GM23248 (cell line): ENCODE measurements around the gene REC114. TPM values are rescaled to one million over a fixed set of nuclear protein-coding genes. Genes with fewer than 3 reads are reported as not detected.
"Not testable (repeated sequence)": the region's sequence is repeated elsewhere in the genome, so short reads cannot be mapped to it uniquely, and the experiment has no call there.

Experiments
- DNase-seq: peaks from one replicate; pipeline ENCODE4 v3.0.0-alpha.2; 2015
- H2AFZ ChIP-seq: fragments of 200-600 bp; sonication (generic); 2 replicates; pipeline ENCODE4 v1.6.1; 2016; ENCODE audit warnings: antibody characterized with exemption
- H3F3A ChIP-seq: fragments of 200-600 bp; sonication (generic); 2 replicates; pipeline ENCODE4 v1.6.1; 2016; ENCODE audit warnings: mild to moderate bottlenecking, antibody characterized with exemption, mixed run types; ENCODE audit not compliant: insufficient read depth
- H3K27ac ChIP-seq: fragments of 200-600 bp; sonication (generic); 2 replicates; pipeline ENCODE4 v1.5.1; 2016; ENCODE audit warnings: mild to moderate bottlenecking
- H3K27me3 ChIP-seq: fragments of 200-600 bp; sonication (generic); replicated peaks from 2 replicates; pipeline ENCODE4 v1.6.1; 2016; ENCODE audit warnings: mild to moderate bottlenecking; ENCODE audit not compliant: insufficient read depth
- H3K36me3 ChIP-seq: fragments of 200-600 bp; sonication (generic); 2 replicates; pipeline ENCODE4 v1.6.1; 2016; ENCODE audit warnings: low read depth, mild to moderate bottlenecking
- H3K4me1 ChIP-seq: fragments of 200-600 bp; sonication (generic); 2 replicates; pipeline ENCODE4 v1.6.1; 2016; ENCODE audit warnings: mild to moderate bottlenecking; ENCODE audit not compliant: insufficient read depth
- H3K4me2 ChIP-seq: fragments of 200-600 bp; sonication (generic); one replicate; pipeline ENCODE4 v1.6.1; 2016; ENCODE audit warnings: mild to moderate bottlenecking; ENCODE audit not compliant: unreplicated experiment
- H3K4me3 ChIP-seq: fragments of 200-600 bp; sonication (generic); 2 replicates; pipeline ENCODE4 v1.5.1; 2016; ENCODE audit warnings: mild to moderate bottlenecking
- H3K79me2 ChIP-seq: fragments of 200-600 bp; sonication (generic); 2 replicates; pipeline ENCODE4 v1.6.1; 2016; ENCODE audit warnings: mild to moderate bottlenecking; ENCODE audit not compliant: insufficient read depth
- H3K9ac ChIP-seq: fragments of 200-600 bp; sonication (generic); 2 replicates; pipeline ENCODE4 v1.6.1; 2016; ENCODE audit warnings: mild to moderate bottlenecking
- H3K9me2 ChIP-seq: fragments of 200-600 bp; sonication (generic); 2 replicates; pipeline ENCODE4 v1.6.1; 2016; ENCODE audit warnings: mixed run types, mild to moderate bottlenecking, moderate library complexity; ENCODE audit not compliant: insufficient read depth
- H3K9me3 ChIP-seq: fragments of 200-600 bp; sonication (generic); one replicate; pipeline ENCODE4 v1.6.1; 2017; ENCODE audit warnings: low read depth
- H4K20me1 ChIP-seq: fragments of 200-600 bp; sonication (generic); 2 replicates; pipeline ENCODE4 v1.6.0; 2016; ENCODE audit not compliant: insufficient read depth
- EZH2 ChIP-seq: fragments of 200-600 bp; sonication (generic); IDR thresholded peaks from 2 replicates; pipeline ENCODE4 v1.6.1; 2018; ENCODE audit warnings: antibody characterized with exemption, mild to moderate bottlenecking; ENCODE audit not compliant: insufficient read depth, poor library complexity, severe bottlenecking
- EZH2phosphoT487 ChIP-seq: fragments of 200-600 bp; sonication (generic); IDR thresholded peaks from 2 replicates; pipeline ENCODE4 v1.6.1; 2018; ENCODE audit warnings: antibody characterized with exemption, moderate library complexity, mild to moderate bottlenecking, low read depth; ENCODE audit not compliant: insufficient read depth
- WGBS, 2 experiments: methylation state at CpG; one replicate each; pipeline ENCODE4 v1.1.6; 2015 to 2017; ENCODE audit warnings: low lambda C conversion rate in 2 of 2, low coverage in 1 of 2; ENCODE audit errors: missing lambda C conversion rate in 2 of 2; 5-methylcytosine and 5-hydroxymethylcytosine counted together
- in situ Hi-C: fragments of 300-500 bp; cut with MboI; formaldehyde crosslinking; loops from 2 replicates; pipeline ENCODE4 v1.15.0; 2020
- polyA plus RNA-seq: library from polyadenylated mRNA; unstranded; fragments of >200 nt; fragmentation: Nextera tagmentation; extraction: Ambion mirVana; gene quantifications from 2 replicates; pipeline ENCODE4 v1.2.1, GENCODE V29; 2016
- total RNA-seq: library from RNA; depleted of rRNA; stranded (reverse); fragments of >200 nt; shearing (Covaris generic); gene quantifications from 2 replicates; pipeline ENCODE4 v1.2.3, GENCODE V29; 2014

Gene REC114
- total and polyA plus RNA-seq, 2 experiments from 2014 or later, result not detected

GRCh38 chr15:73575636-73576247 lies 132.8 kb downstream of the REC114 start:
- no peak overlapping the region for H3K4me3 ChIP-seq
- H3K9me2 ChIP-seq, result no peaks in the 10 kb centered on the region
- 86 to 88% methylated on average over 3 of the region's 3 CpGs for WGBS, 2 experiments
- 0 out of 2 replicates have a peak, but pooled peaks cover 3% of the 10 kb centered on the region for H3K4me1 ChIP-seq
- 0 out of 2 replicates have a peak, but pooled peaks cover under 1% of the 10 kb centered on the region for H3F3A ChIP-seq
- in situ Hi-C loops, result loop anchor here (10.0 kb wide), 1 partner anchor 119 kb away; no protein-coding TSS in a partner anchor
- peaks cover 31% of the 10 kb centered on the region for H3K79me2 ChIP-seq
- no peak overlapping the region for H2AFZ ChIP-seq
- no peaks in the 10 kb centered on the region for H3K9me3 ChIP-seq
- no peaks in the 10 kb centered on the region for H3K27me3 ChIP-seq
- H3K36me3 ChIP-seq, result peaks cover 21% of the 10 kb centered on the region
- no peak overlapping the region for H3K9ac ChIP-seq
- no peak for TF ChIP-seq EZH2
- no peak for TF ChIP-seq EZH2phosphoT487
- H4K20me1 ChIP-seq, result no peaks in the 10 kb centered on the region
- DNase-seq, result no peak
- no peak overlapping the region for H3K4me2 ChIP-seq
- no peak overlapping the region for H3K27ac ChIP-seq

- not testable (repeated sequence) for H3K9me3 ChIP-seq, H3K9me2 ChIP-seq, H2AFZ ChIP-seq, H3K4me3 ChIP-seq, H3K9ac ChIP-seq, DNase-seq, H3K4me2 ChIP-seq, H3K4me1 ChIP-seq, H3K27me3 ChIP-seq, H4K20me1 ChIP-seq, H3K27ac ChIP-seq, H3F3A ChIP-seq
- H3K36me3 ChIP-seq, result peaks cover 23% of the 10 kb centered on the region
- peaks cover 50% of the 10 kb centered on the region for H3K79me2 ChIP-seq
- in situ Hi-C loops, result loop anchor here (10.0 kb wide), 1 partner anchor 117 kb away; no protein-coding TSS in a partner anchor
Observed at GRCh38 chr15:73577593-73577992, 134.6 kb downstream of the REC114 start.

GRCh38 chr15:73578026-73578425 lies 135.1 kb downstream of the REC114 start:
- TF ChIP-seq EZH2phosphoT487 (no peak), EZH2 (no peak)

GRCh38 chr15:73582851-73583379 lies 140.0 kb downstream of the REC114 start:
- Histone ChIP-seq H2AFZ (no peak overlapping the region), H3K36me3 (peaks cover 55% of the 10 kb centered on the region), H3K4me1 (no peaks in the 10 kb centered on the region), H3K79me2 (peaks cover 91% of the 10 kb centered on the region), H3F3A (0 out of 2 replicates have a peak, but pooled peaks cover 4% of the 10 kb centered on the region), H3K9ac (no peak overlapping the region), H3K9me3 (no peaks in the 10 kb centered on the region), H3K27ac (no peak overlapping the region), H3K27me3 (no peaks in the 10 kb centered on the region), H3K9me2 (no peaks in the 10 kb centered on the region), H3K4me2 (no peak overlapping the region), H3K4me3 (no peak overlapping the region), H4K20me1 (no peaks in the 10 kb centered on the region)
- WGBS, 2 experiments, result 89 to 93% methylated on average over 6 of the region's 6 CpGs
- no peak for DNase-seq
- in situ Hi-C loops, result no loop called here
- TF ChIP-seq EZH2phosphoT487 (no peak), EZH2 (no peak)

More at GRCh38 chr15:73578026-73578425, 135.1 kb downstream of the REC114 start:
- Histone ChIP-seq H3K4me3 (no peak overlapping the region), H3K27me3 (no peaks in the 10 kb centered on the region), H4K20me1 (no peaks in the 10 kb centered on the region), H2AFZ (no peak overlapping the region), H3K27ac (no peak overlapping the region), H3K36me3 (peaks cover 22% of the 10 kb centered on the region), H3F3A (0 out of 2 replicates have a peak, but pooled peaks cover 4% of the 10 kb centered on the region), H3K4me1 (0 out of 2 replicates have a peak, but pooled peaks cover 3% of the 10 kb centered on the region), H3K79me2 (peaks cover 54% of the 10 kb centered on the region), H3K9me3 (no peaks in the 10 kb centered on the region), H3K9ac (no peak overlapping the region), H3K9me2 (no peaks in the 10 kb centered on the region), H3K4me2 (no peak overlapping the region)
- 78 to 90% methylated on average over 2 of the region's 2 CpGs for WGBS, 2 experiments
- in situ Hi-C loops, result loop anchor here (10.0 kb wide), 1 partner anchor 117 kb away; no protein-coding TSS in a partner anchor
- no peak for DNase-seq
